Keratinocyte (primary cell): Measurements from ENCODE around the gene RNF44. TPM values are rescaled to one million over a fixed set of nuclear protein-coding genes. Genes with fewer than 3 reads are reported as not detected.

Experiments used
- DNase-seq: peaks from one replicate; pipeline ENCODE4 v3.0.0-alpha.2; 2011; ENCODE audit warnings: low read depth, missing footprints, low spot score
- FAIRE-seq: peaks from 2 replicates; lab custom pipeline; 2011; peaks lifted over from hg19 to GRCh38; lab: Jason Lieb, UNC
- H2AFZ ChIP-seq: 2 replicates; pipeline ENCODE4 v1.6.0; 2012; ENCODE audit warnings: low read length, control low read depth, inconsistent platforms; ENCODE audit not compliant: control insufficient read depth
- H3K27ac ChIP-seq: 2 replicates; pipeline ENCODE4 v1.5.1; 2011; ENCODE audit warnings: low read length; ENCODE audit not compliant: control insufficient read depth, insufficient read depth
- H3K27me3 ChIP-seq: 3 replicates; pipeline ENCODE4 v1.6.0; 2011; ENCODE audit warnings: low read length; ENCODE audit not compliant: control insufficient read depth, insufficient read depth; ENCODE audit errors: extremely low read depth
- H3K36me3 ChIP-seq, 2 experiments: 2 replicates in 1 of 2; 3 replicates in 1 of 2; pipeline ENCODE4 v1.5.1; 2011; ENCODE audit warnings: low read length in 2 of 2, mild to moderate bottlenecking in 1 of 2; ENCODE audit not compliant: control insufficient read depth in 2 of 2, insufficient read depth in 2 of 2; ENCODE audit errors: extremely low read depth in 1 of 2
- H3K4me1 ChIP-seq: 3 replicates; pipeline ENCODE4 v1.5.1; 2011; ENCODE audit warnings: low read length; ENCODE audit not compliant: control insufficient read depth, insufficient read depth; ENCODE audit errors: extremely low read depth
- H3K4me2 ChIP-seq: 3 replicates; pipeline ENCODE4 v1.6.0; 2011; ENCODE audit warnings: low read depth, low read length; ENCODE audit not compliant: control insufficient read depth, insufficient read depth; ENCODE audit errors: extremely low read depth
- H3K4me3 ChIP-seq, 3 experiments: fragments of 200-600 bp in 1 of 3; sonication (generic) in 1 of 3; 2 replicates in 2 of 3; 3 replicates in 1 of 3; pipeline ENCODE4 v1.5.1; 2011 to 2016; ENCODE audit warnings: low read length in 3 of 3, mild to moderate bottlenecking in 3 of 3, control low read depth in 2 of 3, inconsistent platforms in 1 of 3, low read depth in 1 of 3, mixed read lengths in 1 of 3, mixed run types in 1 of 3, moderate library complexity in 1 of 3; ENCODE audit not compliant: control insufficient read depth in 2 of 3, insufficient read depth in 2 of 3; ENCODE audit errors: extremely low read depth in 1 of 3
- H3K79me2 ChIP-seq: 2 replicates; pipeline ENCODE4 v1.6.0; 2012; ENCODE audit warnings: low read length; ENCODE audit not compliant: control insufficient read depth, insufficient read depth
- H3K9ac ChIP-seq: 3 replicates; pipeline ENCODE4 v1.6.0; 2011; ENCODE audit warnings: low read length; ENCODE audit not compliant: control insufficient read depth, insufficient read depth; ENCODE audit errors: extremely low read depth
- H3K9me1 ChIP-seq: 3 replicates; pipeline ENCODE4 v1.6.0; 2011; ENCODE audit warnings: low read length; ENCODE audit not compliant: control insufficient read depth, insufficient read depth; ENCODE audit errors: extremely low read depth
- H3K9me3 ChIP-seq: 2 replicates; pipeline ENCODE4 v1.5.1; 2012; ENCODE audit warnings: low read depth, low read length; ENCODE audit not compliant: control insufficient read depth
- H4K20me1 ChIP-seq: 3 replicates; pipeline ENCODE4 v1.6.0; 2011; ENCODE audit warnings: low read length; ENCODE audit not compliant: control insufficient read depth, insufficient read depth; ENCODE audit errors: extremely low read depth
- CTCF ChIP-seq, 3 experiments: IDR thresholded peaks in 1 of 3; conservative IDR thresholded peaks in 1 of 3; optimal IDR thresholded peaks in 1 of 3; 2 replicates in 2 of 3; 3 replicates in 1 of 3; pipeline versions ENCODE3 to v1.5.1; 2011; ENCODE audit warnings: low read length in 3 of 3, mild to moderate bottlenecking in 3 of 3, moderate library complexity in 2 of 3, control low read depth in 1 of 3, inconsistent platforms in 1 of 3; ENCODE audit not compliant: insufficient read depth in 2 of 3; ENCODE audit errors: extremely low read depth in 1 of 3
- EZH2 ChIP-seq: IDR thresholded peaks from one replicate; pipeline ENCODE4 v1.6.1; 2012; ENCODE audit warnings: inconsistent platforms, mild to moderate bottlenecking, low read length, moderate library complexity
- dilution Hi-C: fragments of 300-500 bp; cut with MboI; formaldehyde crosslinking; loops from one replicate; pipeline ENCODE4 v1.7.0; 2020; ENCODE audit warnings: low sequenced_read_pairs; ENCODE audit not compliant: extremely low pct_ligation_motif_present
- polyA plus RNA-seq, 5 experiments: library from polyadenylated mRNA; depleted of rRNA in 3 of 5; stranded (reverse) in 3 of 5; stranded (forward) in 1 of 5; unstranded in 1 of 5; fragments of >200 nt; gene quantifications; 1 replicate in 1 of 5; 2 replicates in 3 of 5; 3 replicates in 1 of 5; pipeline versions ENCODE4 v1.2.1 to v1.2.3, GENCODE V29; 2011 to 2012; ENCODE audit warnings: missing spikeins in 2 of 5, low read depth in 1 of 5, low replicate concordance in 1 of 5

Gene RNF44
- polyA plus RNA-seq, 1 donor (not counting 4 experiments of a cell fraction or from before 2014, with no cell fraction given): 5.3 TPM

GRCh38 chr5:176557846-176558245 lies 20.6 kb upstream of the RNF44 start:
- no peak overlapping the region for H2AFZ ChIP-seq
- peaks cover 21% of the 10 kb centered on the region for H3K4me1 ChIP-seq
- no peaks in the 10 kb centered on the region for H3K36me3 ChIP-seq
- dilution Hi-C loops: no loop called here
- no peaks in the 10 kb centered on the region for H4K20me1 ChIP-seq
- H3K9ac ChIP-seq: no peak overlapping the region
- no peak overlapping the region for H3K4me2 ChIP-seq
- no peaks in the 10 kb centered on the region for H3K27me3 ChIP-seq
- H3K9me3 ChIP-seq: no peaks in the 10 kb centered on the region
- DNase-seq: no peak
- FAIRE-seq: no peak
- no peak overlapping the region for H3K4me3 ChIP-seq
- H3K27ac ChIP-seq: no peak overlapping the region
- TF ChIP-seq EZH2: no peak
- TF ChIP-seq CTCF (optimal IDR thresholded peaks at IDR 0.05 in 1 of 3, IDR thresholded peaks at IDR 0.05 in 1 of 3, conservative IDR thresholded peaks at IDR 0.05 in 1 of 3; ENCODE audit: extremely low read depth in 1 of 3, insufficient read depth in 2 of 3, low read length in 3 of 3): no peak
- no peaks in the 10 kb centered on the region for H3K79me2 ChIP-seq
- H3K9me1 ChIP-seq: no peaks in the 10 kb centered on the region

GRCh38 chr5:176553260-176554085 lies 16.3 kb upstream of the RNF44 start:
- Histone ChIP-seq H3K9me3 (no peaks in the 10 kb centered on the region), H3K36me3 (no peaks in the 10 kb centered on the region), H3K4me2 (peak overlapping the region; percentile 54), H2AFZ (peak overlapping the region; percentile 13), H3K27ac (peak overlapping the region; percentile 67), H3K27me3 (no peaks in the 10 kb centered on the region), H3K4me1 (peaks cover 19% of the 10 kb centered on the region), H3K9ac (peak overlapping the region; percentile 41), H3K79me2 (no peaks in the 10 kb centered on the region), H3K9me1 (no peaks in the 10 kb centered on the region), H4K20me1 (no peaks in the 10 kb centered on the region), H3K4me3 (no peak overlapping the region)
- FAIRE-seq (peak; percentile 89), DNase-seq (peak; percentile 90)
- dilution Hi-C loops: no loop called here
- TF ChIP-seq EZH2 (no peak), CTCF (optimal IDR thresholded peaks at IDR 0.05 in 1 of 3, IDR thresholded peaks at IDR 0.05 in 1 of 3, conservative IDR thresholded peaks at IDR 0.05 in 1 of 3; ENCODE audit: extremely low read depth in 1 of 3, insufficient read depth in 2 of 3, low read length in 3 of 3) (no peak)
